NCI-H1694 (cell line): ENCODE results near the gene C1GALT1C1L.
A peak's percentile ranks its signal among the peaks of the same experiment; 100 is the strongest.
"Not testable (repeated sequence)": the region's sequence is repeated elsewhere in the genome, so short reads cannot be mapped to it uniquely, and the experiment has no call there.

Source experiments
- DNase-seq: peaks from one replicate; lab custom pipeline; 2025; lab: John Stamatoyannopoulos, UW

The C1GALT1C1L gene

DNA sequence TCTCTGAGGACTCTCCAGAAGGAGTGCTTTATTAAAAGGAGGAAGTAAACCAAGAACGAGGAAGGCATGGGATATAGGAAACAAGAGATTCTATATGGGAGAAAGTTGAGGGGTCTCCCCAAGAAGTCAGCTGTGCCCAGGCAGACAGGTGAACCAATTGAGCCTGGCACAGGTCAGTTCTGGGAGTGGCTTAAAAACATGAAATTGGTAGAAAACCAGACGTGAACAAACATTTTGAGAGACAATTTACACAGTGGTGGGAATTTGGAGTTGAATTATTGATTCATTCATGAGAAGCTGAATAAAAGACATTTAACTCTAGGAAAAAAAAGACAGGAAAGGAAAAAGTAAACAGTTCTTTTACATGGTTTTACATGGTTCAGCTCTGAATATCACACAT lies 22.7 kb downstream of the C1GALT1C1L start:
- DNase-seq: no peak

DNA sequence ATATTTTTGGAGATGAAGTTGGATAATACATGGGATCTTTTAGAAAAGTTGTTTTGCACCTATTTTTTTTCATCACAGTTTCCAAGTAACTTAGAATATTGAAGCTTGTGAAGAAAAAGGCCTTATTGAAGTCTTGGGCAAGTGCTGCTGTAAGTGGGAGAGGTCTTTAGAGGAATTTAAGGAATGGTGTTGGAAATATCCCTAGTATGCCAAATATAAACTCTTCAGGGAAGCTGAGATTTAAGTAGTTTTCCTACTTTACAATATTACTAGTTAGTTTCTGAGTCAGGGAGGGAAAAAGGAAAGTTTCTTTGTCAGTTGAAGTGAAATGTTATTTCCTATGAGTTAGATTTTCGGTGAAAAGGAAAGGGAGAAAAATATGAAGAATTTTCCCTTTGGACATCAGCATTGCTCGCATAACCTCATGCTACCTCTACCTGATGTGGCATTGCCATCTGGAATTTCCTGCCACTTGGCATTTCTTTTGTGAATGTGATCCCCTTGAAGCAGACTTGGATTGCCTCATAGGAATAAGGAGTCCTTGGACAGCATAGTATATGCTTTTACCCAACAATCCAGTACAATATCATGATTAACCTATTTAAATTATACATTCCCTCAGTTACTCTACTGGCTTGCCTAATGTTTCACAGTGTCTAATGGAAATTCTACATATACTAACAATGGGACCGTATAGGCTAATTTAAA lies 27.1 kb downstream of the C1GALT1C1L start:
- DNase-seq: no peak

DNA sequence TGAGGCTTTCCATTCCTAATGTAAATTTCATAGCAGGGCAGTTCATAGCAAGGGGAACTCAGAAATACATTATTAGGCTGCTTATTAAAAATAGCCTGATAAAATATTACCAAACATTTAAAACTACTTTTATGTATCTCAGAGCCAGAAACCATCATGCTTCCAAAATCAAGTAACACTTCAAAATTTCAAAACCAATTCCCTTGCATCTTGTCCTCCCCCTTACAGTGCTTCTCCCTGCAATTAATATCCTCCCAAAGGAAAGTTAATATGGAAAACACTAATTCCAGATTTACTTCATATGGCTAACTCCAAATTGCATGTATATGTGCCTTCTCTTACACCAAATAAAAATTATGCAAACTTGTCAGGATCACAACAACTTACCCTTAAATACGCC lies 32.5 kb downstream of the C1GALT1C1L start:
- no peak for DNase-seq

DNA sequence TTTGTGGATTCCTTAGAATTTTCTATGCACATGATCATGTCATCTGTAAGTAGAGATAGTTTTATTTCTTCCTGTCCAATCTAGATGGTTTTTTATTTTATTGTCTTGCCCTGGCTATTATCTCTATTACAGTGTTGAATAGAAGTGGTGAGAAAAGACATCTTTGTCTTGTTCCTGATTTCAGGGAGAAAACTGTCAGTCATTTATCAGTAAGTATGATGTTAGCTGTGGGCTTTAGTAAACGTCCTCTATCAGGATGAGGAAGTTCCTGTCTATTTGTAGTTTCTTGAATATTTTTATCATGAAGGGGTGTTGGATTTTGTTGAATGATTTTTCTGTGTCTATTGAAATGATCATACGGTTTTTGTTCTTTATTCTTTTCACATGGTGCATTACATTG lies 33.9 kb downstream of the C1GALT1C1L start:
- DNase-seq: no peak

DNA sequence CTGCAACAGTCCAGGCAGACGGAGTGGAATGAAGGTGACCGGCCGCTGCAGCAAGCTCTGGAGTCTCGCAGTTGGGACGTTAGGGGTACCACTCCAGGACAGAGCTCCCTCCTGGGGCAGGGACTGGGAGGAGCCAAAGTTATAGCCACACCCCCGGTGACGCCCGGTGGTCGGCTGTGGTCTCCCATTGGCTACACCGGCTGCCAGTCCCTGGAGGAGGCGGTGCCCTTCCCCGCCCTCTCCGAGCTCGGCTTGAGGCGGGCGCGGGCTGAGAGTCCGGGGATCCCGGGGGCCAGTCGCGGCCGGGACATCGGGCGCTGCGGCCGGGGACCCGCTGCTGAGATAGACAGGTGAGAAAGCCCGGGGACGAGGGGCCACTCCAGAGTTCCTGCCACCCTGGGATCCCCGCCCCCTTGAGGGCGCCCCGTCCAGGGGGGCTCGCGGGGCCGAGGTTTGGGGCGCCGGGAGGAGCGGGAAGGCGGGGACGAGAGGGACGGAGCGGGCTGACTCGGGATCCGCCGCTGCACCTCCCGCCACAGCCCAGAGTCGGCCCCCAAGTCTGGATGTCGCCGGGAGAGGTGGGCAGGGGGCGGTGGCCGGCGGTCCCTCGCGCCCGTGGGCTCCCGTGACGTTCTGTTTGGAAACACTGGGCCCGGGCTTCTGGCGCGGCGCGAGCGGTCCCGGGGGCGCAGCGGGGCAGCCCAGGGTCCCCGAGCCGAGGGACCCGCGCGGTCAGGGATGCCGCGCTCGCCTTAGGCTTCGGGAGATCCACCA lies 39.0 kb downstream of the C1GALT1C1L start, which contains the start of gene PLEKHH2:
Gene PLEKHH2, plus strand, starts transcription at position 231 of the 774 bp plus-strand sequence. CDS start 7,414 bp downstream, outside the sequence.
- peak; percentile 56 for DNase-seq

DNA sequence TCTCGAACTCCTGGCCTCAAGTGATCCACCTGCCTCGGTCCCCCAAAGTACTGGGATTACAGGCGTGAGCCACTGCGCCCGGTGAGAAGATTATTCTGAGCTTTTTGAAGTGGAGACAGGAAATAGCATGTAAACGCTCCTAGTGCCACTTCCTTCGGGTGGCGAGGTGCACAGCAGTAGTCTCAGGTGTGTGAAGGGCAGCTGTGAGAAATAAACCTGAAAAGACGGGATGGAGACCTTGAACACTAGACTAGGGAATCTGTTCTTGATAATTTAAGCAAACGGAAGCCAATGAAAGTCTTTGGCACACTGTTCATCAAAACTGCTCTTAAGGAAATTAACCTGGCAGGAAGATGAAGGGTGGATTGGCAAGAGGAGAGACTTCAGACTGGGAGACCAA lies 39.6 kb downstream of the C1GALT1C1L start:
- no peak for DNase-seq

DNA sequence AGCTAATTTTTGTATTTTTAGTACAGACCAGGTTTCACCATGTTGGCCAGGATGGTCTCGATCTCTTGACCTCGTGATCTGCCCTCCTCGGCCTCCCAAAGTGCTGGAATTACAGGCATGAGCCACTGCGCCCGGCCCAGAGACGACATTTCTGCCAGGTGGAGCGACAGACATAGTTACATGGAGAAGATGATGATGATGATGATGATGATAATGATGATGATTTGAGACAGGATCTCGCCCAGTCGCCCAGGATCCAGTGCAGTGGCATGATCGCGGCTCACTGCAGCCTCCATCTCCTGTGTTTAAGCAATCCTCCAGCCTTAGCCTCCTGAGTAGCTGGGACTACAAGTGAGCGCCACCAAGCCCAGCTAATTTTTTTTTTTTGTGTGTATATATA lies 40.1 kb downstream of the C1GALT1C1L start:
- DNase-seq: not testable (repeated sequence)

DNA sequence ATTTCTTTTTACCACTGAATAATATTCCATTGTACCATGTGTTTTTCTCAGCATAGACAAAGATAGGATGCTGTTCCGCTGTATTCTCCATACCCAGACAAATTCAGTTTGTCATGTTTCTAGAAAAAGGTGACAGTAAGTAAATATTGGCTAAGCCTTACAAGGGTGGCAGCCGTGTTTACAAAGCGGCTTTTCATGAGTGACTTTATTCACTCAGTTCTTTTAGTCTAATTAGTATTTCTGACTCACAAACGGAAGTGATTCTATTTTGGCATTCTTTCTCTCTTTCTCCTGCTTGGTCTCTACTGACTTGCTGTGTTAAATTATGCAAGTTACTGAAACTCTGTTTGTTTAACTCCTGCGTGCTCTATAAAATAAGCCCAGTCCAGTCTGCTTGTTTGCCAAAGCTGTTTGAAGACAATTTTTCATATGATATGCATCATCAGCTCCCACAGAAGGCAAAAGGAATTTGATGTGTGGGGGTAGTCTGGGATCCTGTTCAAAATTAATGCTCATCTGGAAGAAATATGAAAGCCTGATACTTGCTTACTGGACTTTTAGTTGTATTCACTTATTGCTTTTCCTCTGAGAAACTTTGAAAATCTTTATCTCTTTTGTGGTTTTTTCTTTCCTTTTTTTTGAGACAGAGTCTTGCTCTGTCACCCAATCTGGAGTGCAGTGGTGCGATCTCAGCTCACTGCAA lies 41.5 kb downstream of the C1GALT1C1L start:
- no peak for DNase-seq

DNA sequence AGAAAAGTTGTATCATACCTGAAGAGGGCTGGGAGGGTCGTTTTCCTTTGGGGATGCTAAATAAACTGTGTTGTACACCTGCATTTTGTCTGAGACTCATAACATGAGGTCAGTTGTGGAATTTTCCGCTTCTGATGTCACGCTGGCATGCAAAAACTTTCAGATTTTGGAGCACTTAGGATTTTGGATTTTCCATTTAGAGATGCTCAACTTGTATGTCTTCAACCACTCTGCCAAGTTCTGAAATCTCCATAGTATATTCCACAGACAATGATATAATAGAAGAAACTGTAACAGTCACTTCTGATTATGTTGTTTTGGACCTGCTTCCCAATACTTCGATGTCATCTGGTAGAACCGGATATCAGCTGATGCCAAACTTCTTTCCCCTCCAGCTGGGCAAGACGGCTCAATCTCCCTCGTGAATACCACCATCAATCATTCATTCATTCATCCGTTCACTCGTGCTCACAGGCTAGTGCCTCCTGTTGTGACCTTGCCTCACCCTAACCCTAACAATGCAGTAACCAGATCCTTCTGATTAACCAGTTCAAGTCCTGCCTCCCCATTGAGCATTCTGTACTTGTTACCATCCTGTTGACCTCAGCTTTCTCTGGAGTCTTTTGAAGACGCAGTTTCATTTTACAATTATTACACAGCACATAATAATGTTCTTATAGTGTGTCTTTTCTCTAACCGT lies 44.5 kb downstream of the C1GALT1C1L start:
- DNase-seq: no peak
